AG04450 (cell line): Measurements from ENCODE around the gene TTC23. TPM values are rescaled to one million over a fixed set of nuclear protein-coding genes. Genes with fewer than 3 reads are reported as not detected.
A peak's percentile ranks its signal among the peaks of the same experiment; 100 is the strongest.

ENCODE experiments used
- CTCF ChIA-PET: fragments of 300-600, 350-600 bp; formaldehyde crosslinking; extraction: SDS; loops from one replicate; lab custom pipeline; 2022; ENCODE audit warnings: antibody characterized with exemption, inconsistent platforms; lab: Charles Lee
- POLR2A ChIA-PET: fragments of 350-600 bp; formaldehyde crosslinking; extraction: SDS; loops from one replicate; lab custom pipeline; 2021; ENCODE audit warnings: antibody characterized with exemption, inconsistent platforms; lab: Yijun Ruan, JAX
- DNase-seq: peaks from one replicate; pipeline ENCODE4 v3.0.0-alpha.2; 2011; ENCODE audit warnings: low read depth, low spot score
- H3K27ac ChIP-seq: one replicate; pipeline ENCODE4 v1.5.1; 2012; ENCODE audit warnings: low read depth, low read length, control low read depth
- H3K27me3 ChIP-seq: one replicate; pipeline ENCODE4 v1.6.0; 2012; ENCODE audit warnings: low read length; ENCODE audit not compliant: control insufficient read depth, insufficient read depth
- H3K4me3 ChIP-seq: 2 replicates; pipeline ENCODE4 v1.5.1; 2011; ENCODE audit warnings: mild to moderate bottlenecking, low read depth, low read length, control low read depth
- H3K9me3 ChIP-seq: 2 replicates; pipeline ENCODE4 v1.5.1; 2012; ENCODE audit warnings: low read length; ENCODE audit not compliant: control insufficient read depth, insufficient read depth
- polyA plus RNA-seq: library from polyadenylated mRNA; depleted of rRNA; stranded (reverse); fragments of >200 nt; gene quantifications from 2 replicates; pipeline ENCODE4 v1.2.3, GENCODE V29; 2011
- TF ChIP-seq, protein P1 (sequence below): IDR thresholded peaks from 2 replicates; pipeline ENCODE4 v1.5.1; 2011; ENCODE audit warnings: low read depth, low read length, control low read depth, inconsistent platforms

The TTC23 gene
- polyA plus RNA-seq, 1 experiment, result 7.2 TPM

DNA sequence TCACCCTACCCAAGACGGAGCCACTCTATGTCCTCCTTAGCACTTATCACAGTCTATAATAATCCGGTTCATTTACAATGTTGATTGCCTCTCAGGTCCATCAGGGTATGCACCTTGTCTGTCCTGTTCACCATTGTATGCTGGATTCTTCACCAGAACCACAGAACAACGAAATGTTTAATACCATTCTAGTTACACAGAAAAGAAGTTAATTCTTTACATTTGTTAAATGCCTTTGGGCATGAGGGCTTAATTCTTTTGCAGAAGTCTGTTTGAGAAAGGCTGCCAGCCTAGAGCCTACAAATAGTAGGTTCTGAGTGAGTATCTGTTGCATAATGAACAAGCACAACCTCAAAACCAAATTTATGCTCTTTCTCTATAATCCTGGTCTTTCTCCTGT, 22.6 kb downstream of the TTC23 start:
- Histone ChIP-seq H3K27me3 (no peaks in the 10 kb centered on the region), H3K9me3 (no peaks in the 10 kb centered on the region), H3K4me3 (no peak overlapping the region), H3K27ac (no peak overlapping the region)
- CTCF ChIA-PET, result interaction anchor here (1.3 to 2.9 kb wide), 2 partner anchors 13 to 477 kb away, joined by 3 to 27 read pairs; no protein-coding TSS in a partner anchor
- POLR2A ChIA-PET, result no interaction called here
- TF ChIP-seq, protein P1, sequence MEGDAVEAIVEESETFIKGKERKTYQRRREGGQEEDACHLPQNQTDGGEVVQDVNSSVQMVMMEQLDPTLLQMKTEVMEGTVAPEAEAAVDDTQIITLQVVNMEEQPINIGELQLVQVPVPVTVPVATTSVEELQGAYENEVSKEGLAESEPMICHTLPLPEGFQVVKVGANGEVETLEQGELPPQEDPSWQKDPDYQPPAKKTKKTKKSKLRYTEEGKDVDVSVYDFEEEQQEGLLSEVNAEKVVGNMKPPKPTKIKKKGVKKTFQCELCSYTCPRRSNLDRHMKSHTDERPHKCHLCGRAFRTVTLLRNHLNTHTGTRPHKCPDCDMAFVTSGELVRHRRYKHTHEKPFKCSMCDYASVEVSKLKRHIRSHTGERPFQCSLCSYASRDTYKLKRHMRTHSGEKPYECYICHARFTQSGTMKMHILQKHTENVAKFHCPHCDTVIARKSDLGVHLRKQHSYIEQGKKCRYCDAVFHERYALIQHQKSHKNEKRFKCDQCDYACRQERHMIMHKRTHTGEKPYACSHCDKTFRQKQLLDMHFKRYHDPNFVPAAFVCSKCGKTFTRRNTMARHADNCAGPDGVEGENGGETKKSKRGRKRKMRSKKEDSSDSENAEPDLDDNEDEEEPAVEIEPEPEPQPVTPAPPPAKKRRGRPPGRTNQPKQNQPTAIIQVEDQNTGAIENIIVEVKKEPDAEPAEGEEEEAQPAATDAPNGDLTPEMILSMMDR, result no peak
- DNase-seq, result no peak

DNA sequence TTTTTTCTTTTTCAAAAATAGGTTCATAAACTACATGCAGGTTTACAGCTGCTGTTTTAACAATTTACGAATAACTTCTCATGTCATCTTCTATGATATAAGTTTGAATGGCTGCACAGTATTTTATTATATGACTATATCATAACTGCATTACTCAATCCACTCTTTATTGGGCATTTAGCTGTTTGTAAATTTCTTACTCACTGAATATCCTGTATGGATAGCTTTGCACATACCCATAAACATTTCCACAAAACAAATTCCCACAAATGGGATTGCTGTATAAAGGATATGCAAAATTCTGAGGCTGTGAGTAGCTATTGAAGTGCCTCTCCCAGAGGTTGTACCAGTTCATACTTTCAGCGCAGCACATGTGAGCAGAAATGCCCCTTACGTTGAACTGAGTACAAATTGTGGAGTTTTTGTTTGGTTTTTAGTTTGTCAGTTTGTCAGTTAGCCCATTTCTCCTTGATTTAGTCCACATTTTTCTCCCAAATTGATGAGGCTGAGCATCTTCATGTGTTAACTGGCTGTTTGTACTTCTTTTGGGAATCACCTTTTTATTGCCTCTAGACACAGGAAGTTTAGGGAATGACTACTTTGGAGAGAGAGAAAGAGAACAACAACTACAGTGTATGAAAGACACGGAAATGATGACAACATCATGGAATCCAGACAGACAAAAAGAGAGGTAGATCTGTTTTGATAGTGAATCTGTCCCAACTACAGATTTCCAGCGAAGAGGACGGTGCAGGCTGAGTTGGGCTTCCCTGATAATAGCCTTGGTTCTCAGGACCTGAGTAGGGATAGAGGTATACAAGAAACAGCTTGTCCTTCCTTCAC, 24.8 kb downstream of the TTC23 start:
- CTCF ChIA-PET, result interaction anchor here (0.6 to 4.5 kb wide), 3 partner anchors 11 to 124 kb away, joined by 3 to 34 read pairs (median 8); no protein-coding TSS in a partner anchor
- Histone ChIP-seq H3K27ac (no peak overlapping the region), H3K27me3 (no peaks in the 10 kb centered on the region), H3K4me3 (no peak overlapping the region), H3K9me3 (no peaks in the 10 kb centered on the region)
- TF ChIP-seq, protein P1, result no peak
- no peak for DNase-seq
- POLR2A ChIA-PET, result no interaction called here

DNA sequence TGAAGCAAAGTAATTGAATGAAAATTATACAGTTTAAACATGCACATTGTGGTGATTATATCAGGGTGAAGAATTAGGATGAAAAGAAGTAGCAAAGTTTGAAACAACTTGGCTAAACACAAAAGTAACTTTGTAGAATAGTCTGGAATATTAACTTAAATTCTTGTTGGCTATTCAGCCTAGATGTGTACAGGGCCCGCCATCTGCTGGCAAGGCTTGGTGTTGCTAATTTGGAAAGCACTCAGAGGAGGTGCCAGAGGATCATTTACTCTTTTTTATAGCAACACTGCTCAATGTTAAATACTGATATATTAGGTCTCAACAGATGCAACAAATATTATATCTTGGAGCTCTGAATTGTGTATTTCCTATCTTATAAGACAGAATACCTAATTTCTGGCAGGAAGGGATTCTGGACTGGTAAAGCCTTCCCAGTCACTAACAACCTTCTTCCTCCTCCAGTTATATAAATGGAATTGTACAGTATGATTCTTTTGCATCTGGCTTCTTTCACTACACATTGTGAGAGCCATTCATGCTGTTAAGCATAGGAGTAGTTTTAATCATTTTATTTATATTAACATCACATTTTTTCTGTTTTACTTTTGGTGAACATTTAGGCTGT, 36.1 kb downstream of the TTC23 start:
- TF ChIP-seq, protein P1, result peak; percentile 96

DNA sequence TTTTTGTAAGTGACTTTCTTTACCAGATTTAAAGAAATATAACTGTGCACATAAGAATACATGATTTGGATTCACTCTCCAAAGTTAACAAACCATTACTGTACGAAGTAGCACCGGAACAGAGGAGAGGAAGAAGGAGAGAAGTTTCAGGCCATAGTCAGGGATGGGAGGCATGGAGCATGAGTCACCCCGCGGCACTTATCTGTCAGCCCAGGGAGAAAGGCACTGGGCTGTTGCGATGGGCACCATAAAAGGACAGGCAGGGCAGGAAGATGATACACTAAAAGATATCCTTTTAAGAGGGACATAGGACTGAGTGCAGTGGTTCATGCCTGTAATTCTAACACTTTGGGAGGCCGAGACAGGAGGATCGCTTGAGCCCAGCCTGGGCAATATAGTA, 37.0 kb downstream of the TTC23 start:
- DNase-seq, result no peak
- Histone ChIP-seq H3K27ac (peak overlapping the region; percentile 13), H3K9me3 (no peaks in the 10 kb centered on the region), H3K27me3 (no peaks in the 10 kb centered on the region), H3K4me3 (no peak overlapping the region)
- CTCF ChIA-PET, result interaction anchor here (0.6 to 10.6 kb wide), 21 partner anchors 9 to 770 kb away, joined by 3 to 198 read pairs (median 4); partner anchors contain the start of gene SYNM
- TF ChIP-seq, protein P1, result no peak
- POLR2A ChIA-PET, result interaction anchor here (1.1 kb wide), 1 partner anchor 107 kb away, joined by 4 read pairs; no protein-coding TSS in a partner anchor

More for the DNA sequence above, 36.1 kb downstream of the TTC23 start:
- H3K9me3 ChIP-seq, result no peaks in the 10 kb centered on the region
- CTCF ChIA-PET, result interaction anchor here (0.6 to 10.6 kb wide), 43 partner anchors 10 to 1282 kb away, joined by 3 to 198 read pairs (median 4); partner anchors contain the start of gene SYNM
- no peaks in the 10 kb centered on the region for H3K27me3 ChIP-seq
- H3K27ac ChIP-seq, result no peak overlapping the region
- POLR2A ChIA-PET, result no interaction called here
- no peak overlapping the region for H3K4me3 ChIP-seq
- DNase-seq, result peak; percentile 27
